ENCODE data around the gene TATDN2.

TATDN2 gene

DNA sequence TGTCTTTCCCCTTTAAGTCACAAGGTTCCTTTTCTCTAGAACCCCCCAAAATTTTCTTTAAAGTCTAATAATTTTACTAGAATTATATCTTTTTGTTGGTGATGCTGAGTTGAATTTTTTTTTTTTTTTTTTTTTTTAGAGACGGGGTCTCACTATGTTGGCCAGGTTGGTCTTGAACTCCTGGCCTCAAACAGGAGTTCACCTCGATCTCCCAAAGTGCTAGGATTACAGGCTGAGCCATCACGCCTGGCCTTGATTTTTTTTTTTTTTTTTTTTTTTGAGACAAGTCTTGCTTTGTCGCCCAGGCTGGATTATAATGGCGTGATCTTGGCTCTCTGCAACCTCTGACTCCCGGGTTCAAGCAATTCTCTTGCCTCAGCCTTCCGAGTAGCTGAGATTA is 60.4 kb downstream of the TATDN2 start:
- no peak overlapping the region for H3K4me3 ChIP-seq (ENCODE audit: low read depth, low read length)
- TF ChIP-seq, protein P1, sequence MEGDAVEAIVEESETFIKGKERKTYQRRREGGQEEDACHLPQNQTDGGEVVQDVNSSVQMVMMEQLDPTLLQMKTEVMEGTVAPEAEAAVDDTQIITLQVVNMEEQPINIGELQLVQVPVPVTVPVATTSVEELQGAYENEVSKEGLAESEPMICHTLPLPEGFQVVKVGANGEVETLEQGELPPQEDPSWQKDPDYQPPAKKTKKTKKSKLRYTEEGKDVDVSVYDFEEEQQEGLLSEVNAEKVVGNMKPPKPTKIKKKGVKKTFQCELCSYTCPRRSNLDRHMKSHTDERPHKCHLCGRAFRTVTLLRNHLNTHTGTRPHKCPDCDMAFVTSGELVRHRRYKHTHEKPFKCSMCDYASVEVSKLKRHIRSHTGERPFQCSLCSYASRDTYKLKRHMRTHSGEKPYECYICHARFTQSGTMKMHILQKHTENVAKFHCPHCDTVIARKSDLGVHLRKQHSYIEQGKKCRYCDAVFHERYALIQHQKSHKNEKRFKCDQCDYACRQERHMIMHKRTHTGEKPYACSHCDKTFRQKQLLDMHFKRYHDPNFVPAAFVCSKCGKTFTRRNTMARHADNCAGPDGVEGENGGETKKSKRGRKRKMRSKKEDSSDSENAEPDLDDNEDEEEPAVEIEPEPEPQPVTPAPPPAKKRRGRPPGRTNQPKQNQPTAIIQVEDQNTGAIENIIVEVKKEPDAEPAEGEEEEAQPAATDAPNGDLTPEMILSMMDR (IDR thresholded peaks at IDR 0.05; ENCODE audit: insufficient read depth, low read depth, low read length, missing control alignments) = no peak
- no peak for DNase-seq (ENCODE audit: low read depth)

DNA sequence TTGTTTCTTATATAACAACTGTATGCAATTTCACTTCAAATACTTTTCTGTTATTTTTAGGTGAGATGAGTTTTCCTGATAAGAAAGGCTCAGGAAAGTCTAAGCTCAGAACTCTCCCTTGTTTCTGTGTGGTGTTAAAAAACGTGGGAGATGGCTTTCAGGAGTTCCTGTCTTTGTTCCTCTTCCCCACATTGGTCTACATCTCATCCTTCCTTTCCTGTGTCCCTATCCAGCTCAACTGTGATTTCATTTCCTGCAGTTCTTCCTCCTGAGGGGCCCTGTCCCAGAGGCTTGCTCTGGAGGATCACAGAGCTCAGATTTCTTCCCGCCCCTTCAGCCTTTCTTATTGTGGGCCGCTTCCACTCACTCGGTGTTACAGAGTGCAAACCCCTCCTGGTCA is 61.5 kb downstream of the TATDN2 start:
- DNase-seq (ENCODE audit: low read depth) = no peak
- TF ChIP-seq, protein P1 (IDR thresholded peaks at IDR 0.05; ENCODE audit: insufficient read depth, low read depth, low read length, missing control alignments) = no peak
- no peak overlapping the region for H3K4me3 ChIP-seq (ENCODE audit: low read depth, low read length)

DNA sequence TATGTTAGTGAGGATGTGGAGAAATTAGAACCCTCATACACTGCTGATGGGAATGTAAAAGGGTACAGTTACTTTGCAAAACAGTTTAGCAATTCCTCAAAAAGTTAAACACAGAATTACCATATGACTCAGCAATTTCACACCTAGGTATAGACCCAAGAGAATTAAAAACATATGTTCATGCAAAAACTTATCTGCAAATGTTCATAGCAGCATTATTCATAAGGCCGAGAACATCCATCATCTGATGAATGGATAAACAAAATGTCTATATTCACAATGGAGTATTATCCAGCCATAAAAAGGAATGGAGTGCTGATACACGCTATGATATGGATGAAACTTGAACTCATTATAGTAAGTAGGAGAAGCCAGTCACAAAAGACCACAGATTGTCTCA is 62.3 kb downstream of the TATDN2 start:
- TF ChIP-seq, protein P1 (IDR thresholded peaks at IDR 0.05; ENCODE audit: insufficient read depth, low read depth, low read length, missing control alignments) = no peak
- DNase-seq (ENCODE audit: low read depth) = no peak
- H3K4me3 ChIP-seq (ENCODE audit: low read depth, low read length) = no peak overlapping the region

DNA sequence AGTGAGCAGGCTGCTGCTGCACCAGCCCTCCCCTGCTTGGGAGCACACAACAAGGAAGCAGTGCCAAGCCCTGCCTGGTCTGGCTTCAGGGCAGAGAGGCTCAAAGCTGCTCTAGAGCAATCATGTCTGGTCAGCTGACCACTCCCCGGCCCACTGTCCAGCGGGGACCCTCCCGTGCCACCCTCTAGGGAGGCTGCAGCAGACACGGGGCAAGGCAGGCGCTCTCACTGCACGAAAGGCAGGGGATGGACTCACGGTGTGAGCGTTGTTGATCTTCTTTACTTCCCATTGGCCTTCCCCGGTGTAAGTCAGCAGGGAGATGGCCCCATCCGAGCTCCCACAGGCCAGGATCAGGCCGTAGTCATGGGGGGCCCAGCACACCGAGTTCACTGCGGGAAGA is 63.5 kb downstream of the TATDN2 start:
- TF ChIP-seq, protein P1 (IDR thresholded peaks at IDR 0.05; ENCODE audit: insufficient read depth, low read depth, low read length, missing control alignments) = no peak
- H3K4me3 ChIP-seq (ENCODE audit: low read depth, low read length) = no peak overlapping the region
- DNase-seq (ENCODE audit: low read depth) = no peak

GRCh38 chr3:10312391-10312790 is 64.1 kb downstream of the TATDN2 start:
- DNase-seq (ENCODE audit: low read depth) = no peak
- TF ChIP-seq, protein P1 (IDR thresholded peaks at IDR 0.05; ENCODE audit: insufficient read depth, low read depth, low read length, missing control alignments) = no peak

GRCh38 chr3:10312861-10313260 is 64.6 kb downstream of the TATDN2 start:
- DNase-seq (ENCODE audit: low read depth) = no peak
- no peak overlapping the region for H3K4me3 ChIP-seq (ENCODE audit: low read depth, low read length)
- TF ChIP-seq, protein P1 (IDR thresholded peaks at IDR 0.05; ENCODE audit: insufficient read depth, low read depth, low read length, missing control alignments) = no peak

More at GRCh38 chr3:10312391-10312790, 64.1 kb downstream of the TATDN2 start:
- no peak overlapping the region for H3K4me3 ChIP-seq (ENCODE audit: low read depth, low read length)

DNA sequence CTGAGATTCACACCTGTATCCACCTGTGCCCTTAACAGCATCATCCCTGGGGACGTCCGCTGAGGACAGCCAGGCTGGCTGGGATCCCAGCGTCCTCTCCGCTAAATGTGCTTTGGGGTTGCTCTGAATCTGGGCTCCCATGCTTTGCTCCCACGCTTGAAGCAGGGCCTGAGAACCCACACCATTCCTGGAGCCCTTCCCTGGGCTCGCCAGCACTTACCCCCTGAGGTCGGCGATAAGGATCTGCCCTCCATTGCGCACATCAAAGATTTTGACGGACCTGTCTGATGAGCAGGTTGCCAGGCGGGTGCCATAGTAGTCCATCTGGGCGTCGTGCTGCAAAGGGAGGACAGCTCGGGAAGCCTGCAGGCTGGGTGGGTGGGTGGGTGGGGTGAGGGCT is 66.8 kb downstream of the TATDN2 start:
- no peak overlapping the region for H3K4me3 ChIP-seq (ENCODE audit: low read depth, low read length)
- DNase-seq (ENCODE audit: low read depth) = no peak
- TF ChIP-seq, protein P1 (IDR thresholded peaks at IDR 0.05; ENCODE audit: insufficient read depth, low read depth, low read length, missing control alignments) = no peak
